GM18861 (cell line): ENCODE data around the gene NPAS3.

Experiments used
- ATAC-seq: cut with Tn5 transposase; IDR thresholded peaks from one replicate; pipeline ENCODE4 v1.9.1; 2021; ENCODE audit not compliant: unreplicated experiment

NPAS3 gene

DNA sequence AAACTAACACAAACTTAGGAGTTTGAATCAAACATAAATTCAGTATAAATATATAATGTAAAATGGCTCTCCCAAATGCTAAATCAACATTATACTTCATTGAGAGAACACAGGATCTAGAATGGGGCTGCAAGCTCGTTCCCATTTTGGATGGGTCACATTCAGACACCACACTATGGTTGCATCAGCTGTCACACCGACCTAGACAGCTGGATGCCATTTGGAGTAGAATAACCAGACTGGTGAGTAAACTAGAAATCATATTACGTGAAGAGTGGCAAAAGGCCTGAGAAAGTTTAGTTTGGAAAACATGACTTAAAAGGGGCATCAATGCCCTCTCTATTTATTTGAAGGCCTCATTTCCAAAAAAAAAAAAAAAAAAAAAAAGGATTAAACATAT, 430.4 kb downstream of the NPAS3 start:
- ATAC-seq, result no peak

DNA sequence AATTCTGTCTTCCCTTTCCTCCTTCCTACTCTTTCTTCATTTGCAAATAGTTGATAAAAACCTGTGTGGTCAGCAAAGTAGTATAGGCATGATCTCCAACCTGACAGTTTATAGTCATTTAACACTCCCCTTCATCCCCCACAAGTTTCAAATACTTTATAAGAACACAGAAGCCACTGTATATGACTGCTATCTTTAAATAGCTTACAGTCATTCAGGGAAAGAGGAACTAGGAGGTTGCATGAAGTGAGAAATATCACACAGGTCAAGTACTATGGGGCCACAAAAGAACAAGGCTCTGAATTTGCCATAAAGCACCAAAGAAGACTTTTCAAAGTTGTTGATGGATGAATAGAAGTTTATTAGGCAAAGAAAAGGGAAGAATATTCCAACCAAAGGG, 431.3 kb downstream of the NPAS3 start:
- peak; percentile 95 for ATAC-seq

DNA sequence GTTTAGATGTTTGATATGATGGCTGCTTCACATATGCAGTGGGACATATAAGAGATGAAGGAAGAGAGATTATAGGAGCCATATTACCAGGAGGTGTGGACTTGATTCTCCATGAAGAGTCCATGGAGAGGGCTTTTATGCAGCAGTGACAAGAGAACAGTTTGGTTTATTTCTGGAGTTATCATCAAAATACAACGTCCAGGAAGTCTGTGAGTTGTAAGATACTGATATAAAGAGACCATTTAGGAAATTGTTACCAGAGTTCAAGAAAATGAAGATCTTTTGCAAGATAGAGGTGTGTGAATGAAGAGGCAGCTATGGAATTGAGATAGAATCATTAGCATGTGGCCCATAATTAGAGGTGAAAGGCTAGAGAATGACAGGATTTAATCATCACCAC, 431.7 kb downstream of the NPAS3 start:
- no peak for ATAC-seq

DNA sequence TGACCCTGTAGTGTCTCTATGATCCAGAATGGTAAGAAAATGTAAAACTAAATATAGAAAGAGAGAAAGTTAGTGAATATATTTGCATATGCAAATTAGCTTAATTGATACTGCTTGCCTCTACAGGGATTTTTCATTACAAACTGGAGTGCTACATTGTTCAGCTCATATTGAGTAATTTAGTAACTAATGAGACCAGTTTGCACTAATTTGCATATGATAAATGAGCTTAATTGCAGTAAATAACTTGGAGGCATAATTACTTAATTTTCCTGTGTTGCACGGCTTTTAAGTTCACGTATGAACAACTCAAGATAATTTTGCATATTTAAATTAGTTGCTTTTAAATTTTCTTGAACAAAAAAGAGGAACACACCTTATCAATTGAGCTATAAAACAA, 436.5 kb downstream of the NPAS3 start:
- ATAC-seq, result no peak

DNA sequence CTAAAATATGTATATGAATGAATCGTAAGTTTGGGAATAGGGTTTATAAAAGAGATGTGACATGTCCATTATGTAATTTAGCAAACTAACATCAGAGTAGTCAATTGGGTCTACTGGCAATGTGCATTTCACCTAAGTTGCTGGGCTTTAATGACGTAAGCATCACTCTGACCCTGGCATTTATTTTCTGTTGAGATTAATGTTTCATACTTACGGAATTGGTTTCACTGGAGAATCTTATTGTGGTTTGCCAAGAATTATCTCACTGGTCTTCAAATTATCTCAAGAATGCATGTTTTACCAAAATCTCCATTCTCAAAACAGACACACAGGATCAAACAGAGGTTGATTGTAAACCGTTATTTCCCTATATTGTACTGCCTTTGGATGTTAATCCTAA, 437.1 kb downstream of the NPAS3 start:
- no peak for ATAC-seq

DNA sequence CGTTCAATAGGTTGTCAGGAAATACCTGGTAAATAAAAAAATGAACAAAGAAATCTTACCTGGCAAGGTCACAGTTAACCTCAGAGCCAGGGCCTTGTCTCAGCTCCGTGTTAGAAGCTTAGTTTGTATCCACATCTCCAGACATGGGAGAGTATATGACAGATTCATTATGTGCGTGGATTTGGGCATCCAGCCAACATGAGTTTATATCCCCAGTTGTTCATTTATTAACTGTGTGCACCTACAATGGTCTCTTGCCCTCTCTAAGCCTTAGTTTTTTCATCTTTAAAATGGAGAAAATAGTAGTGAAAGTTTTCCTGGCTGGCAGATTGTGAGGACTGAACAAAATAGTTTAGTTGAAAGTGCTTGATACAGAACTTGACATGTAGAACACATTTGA, 437.8 kb downstream of the NPAS3 start:
- no peak for ATAC-seq

DNA sequence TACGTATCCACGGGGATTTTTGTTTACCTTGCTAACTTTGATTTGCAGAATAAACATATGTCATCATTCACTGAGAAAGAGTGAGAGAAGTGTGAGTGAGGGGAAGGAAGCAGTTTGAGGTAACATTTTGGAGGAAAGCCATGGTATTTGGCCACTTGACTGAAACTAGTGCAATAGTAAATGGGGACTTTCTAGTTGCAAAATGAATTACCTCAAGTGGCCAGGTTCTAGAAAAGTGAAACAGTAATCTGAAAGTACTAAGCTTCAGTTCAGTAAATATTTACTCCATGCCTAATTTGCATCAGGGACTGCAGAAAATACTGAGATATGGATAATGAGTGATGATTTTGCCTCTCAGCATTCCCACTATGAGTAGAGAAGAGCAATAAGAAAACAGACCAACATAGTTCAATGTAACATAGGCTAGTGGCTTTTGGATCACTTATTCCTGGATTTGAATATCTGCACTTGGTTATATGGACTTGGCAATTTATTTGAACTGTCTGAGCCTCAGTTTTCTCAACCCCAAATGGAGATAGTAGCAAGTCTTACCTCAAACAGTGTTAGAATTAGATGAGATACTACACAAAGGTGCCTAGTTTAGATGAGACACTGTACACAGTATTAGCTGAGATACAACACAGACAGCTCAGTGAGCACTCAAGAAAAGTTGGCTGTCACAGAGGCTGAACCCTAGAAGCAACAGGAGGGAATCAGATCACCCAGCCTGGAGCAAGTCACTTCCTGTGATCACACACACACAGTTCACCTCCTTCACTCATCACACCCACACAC, 439.1 kb downstream of the NPAS3 start:
- ATAC-seq, result peak; percentile 88

DNA sequence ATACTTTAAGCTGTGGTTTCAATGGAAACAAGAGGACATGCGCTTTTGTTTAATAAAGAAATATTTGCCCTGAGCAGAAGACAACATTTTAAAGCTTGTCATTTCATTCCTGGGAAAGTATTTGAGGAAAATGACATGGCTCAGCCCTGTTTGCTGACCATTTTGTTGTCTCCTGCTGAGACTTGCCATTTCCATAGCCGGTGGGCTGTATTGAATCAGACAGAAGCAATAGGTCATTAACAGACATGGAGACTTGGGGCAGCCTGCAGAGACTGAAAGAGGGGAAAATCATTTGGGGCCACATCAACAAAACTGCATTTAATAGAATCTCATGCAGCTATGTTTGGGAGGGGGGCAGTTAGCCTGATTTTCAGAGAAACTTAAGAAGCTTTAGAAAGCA, 443.0 kb downstream of the NPAS3 start:
- no peak for ATAC-seq

DNA sequence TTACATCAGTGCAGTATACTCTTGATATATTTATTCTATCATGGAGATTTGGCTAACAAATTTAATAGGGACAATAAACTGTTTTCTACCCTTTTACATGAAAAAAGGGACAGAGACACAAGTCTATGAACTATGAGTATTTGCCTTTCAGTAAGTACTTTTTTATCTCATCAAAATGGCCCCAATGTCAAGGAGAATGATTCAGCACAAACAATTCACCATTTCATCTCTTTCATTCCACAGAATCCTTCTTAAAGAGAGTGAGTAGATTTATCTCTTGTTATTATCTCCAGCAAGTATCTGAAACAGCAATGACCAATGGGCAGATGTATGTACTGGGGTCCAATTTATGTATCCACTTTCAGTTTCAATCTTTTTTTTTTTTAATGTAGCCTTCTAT, 447.5 kb downstream of the NPAS3 start:
- no peak for ATAC-seq

DNA sequence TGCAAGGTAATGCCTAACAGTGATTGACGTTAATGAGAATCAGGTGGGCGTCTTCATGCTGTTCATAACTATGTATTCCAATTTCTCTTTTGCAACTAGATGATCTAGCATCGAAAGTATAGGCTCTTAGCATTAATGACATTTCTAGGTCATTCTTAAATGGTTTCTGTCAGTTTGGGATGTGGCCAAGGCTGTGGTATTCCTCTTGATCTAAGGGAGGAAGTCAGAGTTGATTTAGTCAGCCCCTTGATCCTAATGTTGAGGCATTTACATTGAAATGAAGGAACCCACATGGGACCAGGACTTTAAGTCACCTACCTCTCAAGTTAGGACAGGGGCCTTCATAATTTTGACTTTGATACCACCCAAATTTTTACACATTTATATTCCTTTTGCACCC, 448.1 kb downstream of the NPAS3 start:
- no peak for ATAC-seq

DNA sequence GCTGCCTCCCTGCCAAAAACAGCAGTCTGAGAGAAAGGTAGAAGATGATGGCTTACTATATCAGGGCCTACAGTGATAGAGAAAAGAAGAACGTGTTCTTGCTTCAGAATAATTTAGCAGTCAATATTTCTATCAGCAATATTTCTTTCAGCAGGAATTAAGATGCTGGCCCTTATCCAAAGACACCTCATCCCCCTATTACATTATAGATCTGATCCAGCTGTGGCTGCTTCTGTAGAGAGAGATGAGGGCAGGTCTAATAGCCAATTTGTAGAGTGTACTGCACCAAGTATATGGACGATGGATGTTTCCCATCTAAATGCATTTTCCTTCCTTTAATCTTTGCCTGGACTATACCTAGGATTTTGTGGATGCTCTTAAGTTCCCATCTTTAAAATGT, 451.7 kb downstream of the NPAS3 start:
- ATAC-seq, result no peak

DNA sequence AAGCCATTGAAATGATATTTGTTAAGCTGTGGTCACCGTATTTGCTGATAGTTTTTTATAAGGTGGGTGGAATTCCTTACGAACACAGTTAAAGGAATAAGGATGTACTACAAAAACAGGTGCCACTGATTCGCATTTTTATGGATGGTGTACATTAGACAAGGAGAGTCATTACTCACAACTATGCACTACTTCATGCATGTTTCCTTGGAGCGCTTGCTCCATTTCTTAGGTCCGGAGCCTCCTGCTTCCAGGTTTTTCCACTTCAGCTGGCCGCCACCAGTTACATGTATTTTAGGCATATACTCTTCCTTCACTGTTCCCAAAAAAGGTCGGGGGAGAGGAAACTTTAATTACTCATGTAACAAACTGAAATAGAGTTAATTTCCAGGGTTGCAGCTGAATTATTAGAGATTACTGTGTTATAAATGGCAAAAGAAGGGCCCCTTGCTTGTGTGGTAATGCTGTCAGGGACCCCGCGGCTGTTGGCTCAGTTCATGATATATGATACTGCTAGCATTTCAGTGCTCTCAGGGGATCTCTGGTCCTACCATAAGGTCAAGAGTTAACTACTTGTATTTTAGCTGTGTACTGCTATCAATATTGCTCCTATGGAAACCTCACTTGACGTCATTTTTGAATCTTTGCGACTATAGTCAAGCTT, 454.7 kb downstream of the NPAS3 start:
- ATAC-seq, result no peak

DNA sequence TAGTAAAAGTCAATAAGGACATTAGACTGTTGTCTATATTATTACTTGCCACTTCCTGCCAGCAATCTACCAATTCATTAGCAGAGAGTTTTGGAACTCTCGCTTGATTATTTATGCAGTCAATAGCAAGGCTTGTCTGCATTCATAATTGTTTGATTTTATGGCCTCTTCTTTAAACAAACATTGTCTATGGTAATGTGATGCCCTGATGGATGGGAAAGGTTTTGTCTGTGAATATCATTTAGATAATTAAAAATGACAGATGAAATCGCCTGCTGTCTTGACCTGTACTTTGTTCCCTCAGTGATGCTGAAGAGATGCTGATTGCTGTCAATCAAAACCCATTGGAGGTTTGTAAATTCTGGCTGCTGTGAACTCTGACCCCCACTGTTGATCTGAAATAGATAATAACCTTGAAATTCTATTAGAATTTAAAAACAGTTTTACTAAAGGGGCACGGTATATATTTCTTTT, 455.3 kb downstream of the NPAS3 start:
- ATAC-seq, result no peak

DNA sequence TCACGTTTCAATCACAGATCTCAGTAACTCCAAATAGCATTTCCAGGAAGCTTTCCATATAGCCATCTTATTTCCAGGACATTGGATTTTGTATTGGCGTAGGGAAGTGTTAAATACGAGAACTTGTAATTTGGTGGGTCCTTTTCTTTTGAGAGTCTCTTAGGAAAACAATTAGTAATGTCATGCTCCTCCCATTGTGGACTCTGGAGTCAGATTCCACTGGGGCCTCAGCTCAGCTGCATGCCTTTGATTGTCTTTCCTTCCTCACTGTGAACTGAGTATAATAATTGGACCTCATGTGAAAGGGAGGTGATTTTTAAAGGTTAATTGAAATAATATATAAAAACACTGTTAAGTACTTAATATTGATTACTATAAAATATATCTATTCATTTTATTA, 462.6 kb downstream of the NPAS3 start:
- no peak for ATAC-seq

DNA sequence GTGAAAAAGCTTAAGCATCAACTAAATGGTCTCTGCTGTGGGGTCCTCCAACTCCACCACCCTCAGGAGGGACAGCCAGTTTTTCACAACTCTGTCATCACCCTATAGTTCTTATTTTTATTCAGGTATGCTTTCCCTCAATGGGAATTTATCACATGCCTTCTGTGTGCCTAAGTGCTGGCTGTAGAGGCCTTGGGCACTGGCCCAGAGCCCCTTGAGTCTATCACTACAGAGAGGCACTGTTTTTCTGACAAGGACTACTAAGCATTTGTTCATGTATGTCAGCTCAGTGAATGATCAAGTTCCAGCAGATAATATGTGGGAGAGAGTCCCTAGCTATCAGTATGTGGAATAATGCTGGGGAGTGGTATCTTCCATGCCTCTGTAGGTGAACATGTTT, 463.9 kb downstream of the NPAS3 start:
- ATAC-seq, result no peak

DNA sequence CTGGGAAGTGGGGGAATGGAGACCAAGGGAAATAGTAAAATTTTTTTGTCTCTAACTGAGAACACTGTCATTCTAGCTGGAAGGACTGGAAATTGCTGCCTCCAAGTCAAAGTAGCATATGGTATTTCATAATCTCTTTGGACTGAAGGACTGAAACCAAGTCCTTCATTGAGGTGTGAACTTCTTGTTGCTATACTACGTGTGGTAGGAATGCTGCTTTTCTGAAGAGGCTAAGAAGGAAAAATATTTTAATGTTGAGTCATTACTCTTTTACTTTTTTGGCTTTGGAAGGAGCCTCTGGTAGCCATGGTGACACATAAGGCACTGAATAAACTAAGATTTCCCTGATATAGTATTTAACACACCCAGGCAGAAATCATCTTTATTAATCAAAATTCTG, 465.4 kb downstream of the NPAS3 start:
- ATAC-seq, result no peak

DNA sequence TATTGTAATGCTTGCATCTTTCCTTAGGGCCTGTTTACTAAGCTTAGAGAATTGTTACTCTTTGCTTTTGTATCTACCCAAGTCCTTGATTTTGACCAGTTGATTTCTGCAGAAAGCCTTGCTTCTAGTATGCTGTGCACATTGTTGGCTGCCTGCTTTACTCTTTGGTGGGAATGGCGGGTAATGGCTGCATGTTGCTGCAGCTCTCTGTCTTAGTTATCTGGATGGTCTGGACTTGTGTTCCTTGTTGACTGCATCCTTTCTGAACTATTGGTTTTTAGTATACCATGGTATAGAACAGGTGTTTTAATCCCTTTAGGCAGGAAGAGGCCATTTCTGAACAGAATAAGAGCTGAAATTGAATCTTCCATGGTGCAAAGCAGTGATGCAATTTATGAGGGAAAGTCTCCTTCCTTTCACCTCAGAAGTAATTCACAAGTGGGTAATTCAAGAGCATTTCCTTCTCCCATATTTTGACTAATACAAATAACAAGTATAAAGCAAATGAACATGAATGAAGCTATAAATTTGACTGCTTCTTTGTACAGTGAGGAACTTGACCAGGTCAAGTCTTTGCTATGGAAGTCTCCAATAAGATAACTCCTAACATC, 466.4 kb downstream of the NPAS3 start:
- no peak for ATAC-seq

DNA sequence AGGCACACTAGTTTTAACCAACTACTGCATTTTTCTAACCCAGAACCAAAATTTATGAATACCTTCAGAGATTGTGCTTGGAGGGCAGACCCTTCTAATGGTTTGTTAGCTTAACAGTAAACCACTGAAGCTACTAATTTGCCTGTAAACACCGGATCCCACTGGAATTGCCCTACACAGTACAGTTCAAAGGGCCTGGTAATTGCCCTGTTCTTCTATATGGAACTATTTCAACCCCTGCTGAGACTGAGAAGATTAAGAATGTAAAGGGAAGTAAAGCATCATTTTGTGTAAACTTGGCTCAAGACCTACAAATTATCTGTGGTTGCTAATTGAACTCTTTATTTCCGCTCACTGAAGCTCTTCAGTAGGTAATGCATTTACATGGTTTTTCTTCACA, 468.1 kb downstream of the NPAS3 start:
- no peak for ATAC-seq

DNA sequence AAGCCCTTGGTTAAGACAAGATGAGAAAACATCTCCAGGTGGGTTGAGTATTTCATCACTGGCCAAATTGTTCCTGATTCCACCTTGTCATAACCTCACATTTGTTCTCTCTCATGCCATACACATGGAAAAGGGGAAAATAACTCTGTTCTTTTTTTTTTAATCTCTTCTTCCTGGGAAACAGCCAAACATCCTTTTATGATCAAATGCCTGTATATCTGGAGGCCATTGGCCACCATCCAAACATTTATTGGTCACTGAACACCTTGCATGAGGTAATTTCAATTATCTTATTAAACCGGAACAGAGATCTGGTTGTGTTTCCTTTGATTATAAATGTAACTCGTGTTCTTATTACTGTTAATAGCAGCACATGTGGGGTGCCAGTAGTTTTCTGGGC, 469.6 kb downstream of the NPAS3 start:
- ATAC-seq, result no peak

DNA sequence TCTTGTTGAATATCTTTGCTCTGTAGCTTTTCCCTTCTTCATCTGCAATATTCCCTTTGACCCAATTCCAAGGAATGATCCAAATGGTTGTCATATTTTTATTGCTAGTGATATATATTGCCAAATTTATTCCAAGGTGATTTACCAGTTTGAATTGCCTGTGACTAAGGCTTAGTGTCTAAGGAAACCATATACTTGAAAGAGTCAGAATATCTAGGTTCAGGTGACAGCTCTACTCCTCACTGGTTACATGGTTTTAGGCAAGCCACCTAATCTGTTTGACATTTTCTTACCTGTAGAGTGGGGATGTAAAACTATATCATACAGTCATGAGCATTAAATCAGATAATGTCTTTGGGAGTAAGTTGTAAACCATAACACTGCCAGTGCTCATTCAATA, 473.8 kb downstream of the NPAS3 start:
- no peak for ATAC-seq

DNA sequence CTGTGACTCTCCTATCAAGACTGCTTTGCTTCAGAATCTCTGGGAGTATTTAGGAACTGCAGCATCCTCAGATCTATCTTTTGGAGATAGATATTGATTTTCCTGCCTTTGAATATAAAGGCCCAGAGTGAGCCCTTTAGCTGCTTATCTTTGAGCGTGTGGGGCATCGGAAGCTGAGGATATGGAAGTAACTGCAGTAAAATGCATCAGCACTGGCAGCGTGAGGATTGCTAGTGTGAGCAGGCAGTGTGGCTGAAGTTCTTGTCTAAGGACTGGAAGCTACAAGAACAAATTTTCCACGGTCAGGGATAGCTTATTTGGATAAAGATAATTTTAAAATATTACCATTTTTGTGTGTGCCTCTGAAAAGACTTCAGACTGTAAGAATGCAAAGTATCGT, 474.7 kb downstream of the NPAS3 start:
- no peak for ATAC-seq

DNA sequence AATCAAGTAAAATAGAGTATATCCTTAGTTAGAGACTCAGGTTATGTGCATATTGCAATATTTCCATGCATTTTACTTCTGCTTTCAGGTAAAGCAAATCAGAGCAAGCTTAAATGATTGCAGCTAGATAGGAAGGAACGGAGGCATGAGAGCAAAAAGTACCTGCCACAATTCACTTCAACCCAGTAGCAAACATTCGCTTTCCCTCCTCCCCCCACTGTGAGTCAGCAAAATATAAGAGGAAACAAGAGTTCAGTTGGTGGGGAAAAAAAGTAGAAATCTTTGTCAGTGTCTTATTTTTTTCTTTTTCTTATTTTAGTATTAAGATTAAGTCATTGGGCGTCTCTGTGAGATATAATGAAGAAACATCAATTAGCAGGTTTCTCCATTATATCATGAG, 475.4 kb downstream of the NPAS3 start:
- no peak for ATAC-seq
